H1 (cell line): Measurements from ENCODE around the gene ELANE. TPM values are rescaled to one million over a fixed set of nuclear protein-coding genes. Genes with fewer than 3 reads are reported as not detected.

ENCODE experiments used
- CTCF ChIA-PET: fragments of 300-600 bp; sonication (Branson Sonifier 250); formaldehyde crosslinking; loops from one replicate; lab custom pipeline; 2021; ENCODE audit not compliant: partially characterized antibody; lab: Charles Lee
- POLR2A ChIA-PET: fragments of 300-600 bp; sonication (Branson Sonifier 250); formaldehyde crosslinking; loops from one replicate; lab custom pipeline; 2021; ENCODE audit warnings: inconsistent platforms; ENCODE audit not compliant: partially characterized antibody; lab: Charles Lee
- DNase-seq, 2 experiments: peaks; one replicate each; pipeline versions ENCODE4 v3.0.0 to v3.0.0-alpha.2; 2010 to 2022; ENCODE audit warnings: low spot score in 2 of 2, low read depth in 1 of 2, mixed read lengths in 1 of 2
- FAIRE-seq: peaks from 2 replicates; lab custom pipeline; 2011; peaks lifted over from hg19 to GRCh38; lab: Jason Lieb, UNC
- H2AFZ ChIP-seq: 2 replicates; pipeline ENCODE4 v1.8.1; 2012; ENCODE audit warnings: low read length, inconsistent platforms
- H2AK5ac ChIP-seq: 2 replicates; pipeline ENCODE4 v1.6.1; 2013; ENCODE audit warnings: low read depth, low read length
- H2BK120ac ChIP-seq: replicated peaks from 2 replicates; pipeline ENCODE3; 2013; ENCODE audit warnings: low read depth, low read length, inconsistent platforms
- H2BK12ac ChIP-seq: 2 replicates; pipeline ENCODE4 v1.6.1; 2013; ENCODE audit warnings: low read depth, low read length
- H2BK15ac ChIP-seq: 2 replicates; pipeline ENCODE4 v1.6.1; 2013; ENCODE audit warnings: low read length
- H2BK20ac ChIP-seq: 2 replicates; pipeline ENCODE4 v1.6.1; 2013; ENCODE audit warnings: low read length
- H2BK5ac ChIP-seq: 2 replicates; pipeline ENCODE4 v1.6.1; 2013; ENCODE audit warnings: low read depth, low read length
- H3K14ac ChIP-seq: 2 replicates; pipeline ENCODE4 v1.6.1; 2013; ENCODE audit warnings: inconsistent platforms; ENCODE audit not compliant: insufficient read length
- H3K18ac ChIP-seq: 2 replicates; pipeline ENCODE4 v1.6.1; 2013; ENCODE audit warnings: low read length; ENCODE audit errors: extremely low read depth
- H3K23ac ChIP-seq: 2 replicates; pipeline ENCODE4 v1.6.1; 2013; ENCODE audit warnings: inconsistent platforms; ENCODE audit not compliant: insufficient read length
- H3K23me2 ChIP-seq: 2 replicates; pipeline ENCODE4 v1.6.1; 2013; ENCODE audit warnings: low read depth, low read length
- H3K27ac ChIP-seq: 2 replicates; pipeline ENCODE4 v1.6.1; 2011; ENCODE audit warnings: low read depth, low read length, inconsistent platforms
- H3K27me3 ChIP-seq, 4 experiments: replicated peaks in 1 of 4; 1 replicate in 1 of 4; 2 replicates in 3 of 4; pipeline versions ENCODE4 v1.6.1 to v1.8.1; 2011 to 2013; ENCODE audit warnings: low read length in 3 of 4, mild to moderate bottlenecking in 3 of 4, inconsistent platforms in 2 of 4, mixed read lengths in 2 of 4, moderate library complexity in 1 of 4; ENCODE audit not compliant: control insufficient read depth in 3 of 4, insufficient read depth in 3 of 4; ENCODE audit errors: extremely low read depth in 1 of 4
- H3K36me3 ChIP-seq, 4 experiments: 2 replicates each; pipeline versions ENCODE4 v1.6.1 to v1.8.1; 2011 to 2013; ENCODE audit warnings: mild to moderate bottlenecking in 4 of 4, low read length in 3 of 4, moderate library complexity in 2 of 4, control low read depth in 1 of 4, inconsistent platforms in 1 of 4; ENCODE audit not compliant: insufficient read depth in 4 of 4, control insufficient read depth in 2 of 4
- H3K4ac ChIP-seq: replicated peaks from 2 replicates; pipeline ENCODE3; 2013; ENCODE audit warnings: low read length, low read depth, mixed read lengths, inconsistent platforms; ENCODE audit not compliant: insufficient read length
- H3K4me1 ChIP-seq, 4 experiments: replicated peaks in 1 of 4; 1 replicate in 1 of 4; 2 replicates in 3 of 4; pipeline versions ENCODE4 v1.6.1 to v1.8.1; 2011 to 2013; ENCODE audit warnings: low read length in 3 of 4, inconsistent platforms in 2 of 4, mixed read lengths in 1 of 4; ENCODE audit not compliant: insufficient read depth in 4 of 4, control insufficient read depth in 3 of 4
- H3K4me2 ChIP-seq, 2 experiments: 2 replicates each; pipeline versions ENCODE4 v1.6.1 to v1.8.1; 2011 to 2013; ENCODE audit warnings: low read depth in 2 of 2, low read length in 2 of 2, control low read depth in 1 of 2, inconsistent platforms in 1 of 2, mild to moderate bottlenecking in 1 of 2; ENCODE audit not compliant: insufficient read depth in 1 of 2
- H3K4me3 ChIP-seq, 4 experiments: fragments of 200-600, 300-600 bp in 1 of 4; sonication (generic), shearing (Covaris generic), sonication (Bioruptor Twin) in 1 of 4; 2 replicates each; pipeline versions ENCODE4 v1.5.1 to v1.8.1; 2011 to 2016; ENCODE audit warnings: low read length in 4 of 4, low read depth in 3 of 4, control low read depth in 2 of 4, inconsistent platforms in 2 of 4, mild to moderate bottlenecking in 2 of 4, mixed read lengths in 1 of 4, moderate library complexity in 1 of 4; ENCODE audit not compliant: insufficient read depth in 2 of 4; ENCODE audit errors: extremely low read depth in 1 of 4
- H3K56ac ChIP-seq: replicated peaks from 2 replicates; pipeline ENCODE3; 2013; ENCODE audit warnings: low read depth, mild to moderate bottlenecking, mixed read lengths, low read length, inconsistent platforms; ENCODE audit not compliant: insufficient read length
- H3K79me1 ChIP-seq: 2 replicates; pipeline ENCODE4 v1.6.1; 2013; ENCODE audit warnings: low read depth, low read length, control low read depth
- H3K79me2 ChIP-seq, 2 experiments: 2 replicates each; pipeline versions ENCODE4 v1.6.1 to v1.8.1; 2012 to 2013; ENCODE audit warnings: low read length in 2 of 2, mild to moderate bottlenecking in 2 of 2, inconsistent platforms in 1 of 2; ENCODE audit not compliant: insufficient read depth in 2 of 2, control insufficient read depth in 1 of 2
- H3K9ac ChIP-seq, 4 experiments: replicated peaks in 1 of 4; 1 replicate in 1 of 4; 2 replicates in 3 of 4; pipeline versions ENCODE4 v1.6.1 to v1.8.1; 2011 to 2013; ENCODE audit warnings: low read depth in 3 of 4, low read length in 3 of 4, control low read depth in 2 of 4, mild to moderate bottlenecking in 2 of 4, moderate library complexity in 2 of 4, inconsistent platforms in 1 of 4; ENCODE audit errors: extremely low read depth in 1 of 4
- H3K9me3 ChIP-seq, 2 experiments: 2 replicates each; pipeline versions ENCODE4 v1.6.1 to v1.8.1; 2012 to 2013; ENCODE audit warnings: mild to moderate bottlenecking in 2 of 2, moderate library complexity in 2 of 2, control low read depth in 1 of 2, inconsistent platforms in 1 of 2, low read depth in 1 of 2, low read length in 1 of 2, mixed read lengths in 1 of 2; ENCODE audit not compliant: insufficient read depth in 2 of 2
- H4K20me1 ChIP-seq, 2 experiments: replicated peaks in 1 of 2; 2 replicates each; pipeline versions ENCODE3 to v1.8.1; 2011 to 2013; ENCODE audit warnings: inconsistent platforms in 2 of 2, low read length in 2 of 2, mild to moderate bottlenecking in 1 of 2; ENCODE audit not compliant: insufficient read depth in 2 of 2, control insufficient read depth in 1 of 2
- H4K5ac ChIP-seq: 2 replicates; pipeline ENCODE4 v1.6.1; 2013; ENCODE audit warnings: low read length, low read depth, mixed read lengths, inconsistent platforms; ENCODE audit not compliant: insufficient read length
- H4K8ac ChIP-seq: 2 replicates; pipeline ENCODE4 v1.8.0; 2013; ENCODE audit warnings: mild to moderate bottlenecking, moderate library complexity, low read length, inconsistent platforms; ENCODE audit not compliant: insufficient read depth; ENCODE audit errors: extremely low read depth
- H4K91ac ChIP-seq: replicated peaks from 2 replicates; pipeline ENCODE3; 2013; ENCODE audit warnings: low read length, mixed read lengths, inconsistent platforms; ENCODE audit not compliant: insufficient read length
- CHD2 ChIP-seq: IDR thresholded peaks from 2 replicates; pipeline ENCODE4 v1.6.1; 2012; ENCODE audit warnings: low read length, improper control_type of control experiment
- RXRA ChIP-seq: IDR thresholded peaks from 2 replicates; pipeline ENCODE4 v1.6.1; 2011; ENCODE audit warnings: low read depth, mild to moderate bottlenecking, low read length, moderate library complexity; ENCODE audit not compliant: insufficient read depth
- WGBS, 2 experiments: shearing (Covaris generic) in 1 of 2; methylation state at CpG; one replicate each; pipeline versions ENCODE4 v1.1.6 to v1.1.7; 2013 to 2015; ENCODE audit warnings: low lambda C conversion rate in 2 of 2, mixed read lengths in 2 of 2, inconsistent platforms in 1 of 2, low coverage in 1 of 2, missing lambda C conversion rate in 1 of 2; ENCODE audit not compliant: insufficient replicate concordance in 2 of 2, insufficient coverage in 1 of 2, insufficient read length in 1 of 2; ENCODE audit errors: extremely low coverage in 1 of 2, missing lambda C conversion rate in 1 of 2; 5-methylcytosine and 5-hydroxymethylcytosine counted together
- polyA plus RNA-seq, 7 experiments: library from polyadenylated mRNA; depleted of rRNA in 3 of 7; stranded (reverse) in 5 of 7; unstranded in 2 of 7; fragments of >200 nt in 5 of 7; fragments of 200-250 nt in 2 of 7; gene quantifications; 1 replicate in 5 of 7; 2 replicates in 1 of 7; 4 replicates in 1 of 7; pipeline versions ENCODE4 v1.2.1 to v1.2.3, GENCODE V29; 2011 to 2013; ENCODE audit warnings: missing spikeins in 2 of 7, mixed read lengths in 2 of 7
- total RNA-seq: library from RNA; stranded (reverse); fragmentation: NEBNext Ultra II Directional; extraction: Animal tissue kit (Norgen Biotek cat#: 25700); gene quantifications from 2 replicates; pipeline ENCODE4 v1.2.1, GENCODE V29; 2021
- TF ChIP-seq, protein P1 (sequence below): IDR thresholded peaks from 2 replicates; pipeline ENCODE4 v1.6.1; 2012; ENCODE audit warnings: low read length, inconsistent platforms

ELANE gene
- total and polyA plus RNA-seq, 2 of the 8 experiments (the other 6 are each of a cell fraction or from before 2014, with no cell fraction given) = not detected

DNA sequence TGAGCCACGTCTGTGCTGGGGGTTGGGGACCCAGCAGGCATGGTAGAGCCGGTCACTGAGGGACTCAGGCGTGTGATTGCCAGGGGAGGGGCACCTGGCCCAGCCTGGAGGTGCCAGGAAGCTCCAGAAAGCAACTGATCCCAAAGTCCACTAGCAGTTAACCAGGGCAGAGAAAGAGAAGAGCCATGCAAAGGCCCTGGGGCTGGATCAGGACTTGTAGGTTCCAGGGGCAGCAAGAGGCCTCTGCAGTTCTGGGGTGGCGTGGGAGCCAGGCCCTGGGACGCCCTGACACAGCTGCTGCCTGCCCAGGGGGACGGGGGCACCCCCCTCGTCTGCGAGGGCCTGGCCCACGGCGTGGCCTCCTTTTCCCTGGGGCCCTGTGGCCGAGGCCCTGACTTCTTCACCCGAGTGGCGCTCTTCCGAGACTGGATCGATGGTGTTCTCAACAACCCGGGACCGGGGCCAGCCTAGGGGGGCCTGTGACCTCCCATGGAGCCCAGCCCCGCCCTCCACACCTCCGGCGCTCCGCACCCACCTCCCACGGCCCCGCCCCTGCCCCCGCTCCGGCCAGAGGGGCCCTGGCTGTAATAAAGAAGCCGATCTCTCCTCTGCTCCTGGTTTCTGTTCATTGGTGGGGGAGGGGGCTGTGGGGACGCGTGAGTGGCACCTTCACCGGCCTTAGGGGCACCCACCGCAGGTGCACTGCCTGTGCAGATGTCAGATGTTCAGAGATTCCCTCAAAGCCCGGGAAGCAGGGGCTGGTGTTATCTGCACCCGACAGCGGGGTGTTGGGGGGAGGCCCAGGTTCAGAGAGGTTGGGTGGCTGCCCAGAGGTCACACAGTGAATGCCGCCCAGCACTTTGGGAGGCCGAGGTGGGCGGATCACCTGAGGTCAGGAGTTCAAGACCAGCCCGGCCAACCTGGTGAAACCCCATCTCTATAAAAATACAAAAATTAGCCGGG, 20.4 kb upstream of the ELANE start:
- ChIA-PET POLR2A (interaction anchor here (1.1 to 1.8 kb wide), 3 partner anchors 12 to 19 kb away, joined by 3 to 4 read pairs (median 4); no protein-coding TSS in a partner anchor), CTCF (interaction anchor here (0.6 to 1.7 kb wide), 6 partner anchors 7 to 810 kb away, joined by 3 to 4 read pairs (median 3); no protein-coding TSS in a partner anchor)
- Histone ChIP-seq H2BK5ac (no peak overlapping the region), H3K14ac (no peak overlapping the region), H3K23me2 (no peaks in the 10 kb centered on the region), H2AFZ (no peak overlapping the region), H3K4me1 (no peaks in the 10 kb centered on the region), H3K4ac (no peak overlapping the region), H3K9me3 (no peaks in the 10 kb centered on the region), H2BK12ac (no peak overlapping the region), H3K4me3 (no peak overlapping the region), H2BK15ac (no peak overlapping the region), H3K79me1 (no peaks in the 10 kb centered on the region), H2BK20ac (no peak overlapping the region), H3K56ac (no peak overlapping the region), H2BK120ac (no peak overlapping the region), H3K23ac (no peak overlapping the region), H3K4me2 (no peak overlapping the region), H3K36me3 (no peaks in the 10 kb centered on the region), H3K27me3 (no peaks in the 10 kb centered on the region), H4K20me1 (no peaks in the 10 kb centered on the region), H3K27ac (no peak overlapping the region), H3K9ac (no peak overlapping the region), H2AK5ac (no peak overlapping the region), H4K8ac (0 out of 2 replicates have a peak overlapping the region, but pooled peaks have one; percentile 51), H3K79me2 (no peaks in the 10 kb centered on the region), H4K91ac (no peak overlapping the region), H4K5ac (no peak overlapping the region), H3K18ac (no peak overlapping the region)
- DNase-seq = no peak
- FAIRE-seq = no peak
- 87% methylated on average over 22 of the region's 38 CpGs; no CpG with 5 or more reads in 1 of the 2 experiments for WGBS, 2 experiments
- TF ChIP-seq RXRA = no peak
- no peak for TF ChIP-seq CHD2
- TF ChIP-seq, protein P1, sequence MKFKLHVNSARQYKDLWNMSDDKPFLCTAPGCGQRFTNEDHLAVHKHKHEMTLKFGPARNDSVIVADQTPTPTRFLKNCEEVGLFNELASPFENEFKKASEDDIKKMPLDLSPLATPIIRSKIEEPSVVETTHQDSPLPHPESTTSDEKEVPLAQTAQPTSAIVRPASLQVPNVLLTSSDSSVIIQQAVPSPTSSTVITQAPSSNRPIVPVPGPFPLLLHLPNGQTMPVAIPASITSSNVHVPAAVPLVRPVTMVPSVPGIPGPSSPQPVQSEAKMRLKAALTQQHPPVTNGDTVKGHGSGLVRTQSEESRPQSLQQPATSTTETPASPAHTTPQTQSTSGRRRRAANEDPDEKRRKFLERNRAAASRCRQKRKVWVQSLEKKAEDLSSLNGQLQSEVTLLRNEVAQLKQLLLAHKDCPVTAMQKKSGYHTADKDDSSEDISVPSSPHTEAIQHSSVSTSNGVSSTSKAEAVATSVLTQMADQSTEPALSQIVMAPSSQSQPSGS = no peak
